Neutrophil (primary cell): ENCODE data around the gene ANKRD34C.
"Not testable (repeated sequence)": the region's sequence is repeated elsewhere in the genome, so short reads cannot be mapped to it uniquely, and the experiment has no call there.

Experiments
- H3K27ac ChIP-seq: fragments of 200-600 bp; sonication (generic); 2 replicates; pipeline ENCODE4 v1.5.1; 2016; ENCODE audit warnings: mild to moderate bottlenecking, moderate library complexity
- H3K27me3 ChIP-seq: fragments of 200-600 bp; sonication (generic); 2 replicates; pipeline ENCODE4 v1.6.0; 2016; ENCODE audit warnings: mild to moderate bottlenecking
- H3K36me3 ChIP-seq: fragments of 200-600 bp; sonication (generic); 2 replicates; pipeline ENCODE4 v1.5.1; 2017
- H3K4me1 ChIP-seq, 2 experiments: fragments of 200-600 bp in 1 of 2; sonication (generic) in 1 of 2; 1 replicate in 1 of 2; 2 replicates in 1 of 2; pipeline versions ENCODE4 v1.5.1 to v1.6.1; 2013 to 2016; ENCODE audit warnings: low read depth in 1 of 2, low read length in 1 of 2, mild to moderate bottlenecking in 1 of 2, moderate library complexity in 1 of 2; ENCODE audit not compliant: control insufficient read depth in 1 of 2, insufficient read depth in 1 of 2
- H3K4me3 ChIP-seq, 2 experiments: fragments of 200-600 bp in 1 of 2; sonication (generic) in 1 of 2; 1 replicate in 1 of 2; 2 replicates in 1 of 2; pipeline ENCODE4 v1.5.1; 2013 to 2016; ENCODE audit warnings: low read depth in 1 of 2, low read length in 1 of 2, mild to moderate bottlenecking in 1 of 2, moderate library complexity in 1 of 2
- H3K9me3 ChIP-seq: fragments of 200-600 bp; sonication (generic); 2 replicates; pipeline ENCODE4 v1.5.1; 2016
- CTCF ChIP-seq: fragments of 200-600 bp; sonication (generic); IDR thresholded peaks from 2 replicates; pipeline ENCODE4 v1.5.1; 2016; ENCODE audit warnings: antibody characterized with exemption

The ANKRD34C gene

GRCh38 chr15:79316864-79317263 lies 34.3 kb downstream of the ANKRD34C start:
- Histone ChIP-seq H3K27me3 (no peaks in the 10 kb centered on the region), H3K9me3 (no peaks in the 10 kb centered on the region), H3K4me1 (peaks cover 3 to 5% of the 10 kb centered on the region in 2 experiments), H3K36me3 (peaks cover 37% of the 10 kb centered on the region), H3K4me3 (no peak overlapping the region), H3K27ac (no peak overlapping the region)
- TF ChIP-seq CTCF: no peak

- peaks cover 28% of the 10 kb centered on the region for H3K36me3 ChIP-seq
- not testable (repeated sequence) for H3K4me3 ChIP-seq, H3K4me1 ChIP-seq, H3K27ac ChIP-seq, H3K27me3 ChIP-seq, H3K9me3 ChIP-seq
Measured at GRCh38 chr15:79319973-79320372, 37.5 kb downstream of the ANKRD34C start.

GRCh38 chr15:79321876-79322275 lies 39.4 kb downstream of the ANKRD34C start:
- H3K4me1 ChIP-seq: peaks cover 3 to 5% of the 10 kb centered on the region in 2 experiments
- H3K9me3 ChIP-seq: no peaks in the 10 kb centered on the region
- no peak for TF ChIP-seq CTCF
- no peaks in the 10 kb centered on the region for H3K27me3 ChIP-seq
- H3K36me3 ChIP-seq: peaks cover 12% of the 10 kb centered on the region
- H3K27ac ChIP-seq: no peak overlapping the region
- H3K4me3 ChIP-seq: no peak overlapping the region

- no peak overlapping the region for H3K27ac ChIP-seq
- H3K36me3 ChIP-seq: peaks cover 11% of the 10 kb centered on the region
- TF ChIP-seq CTCF: no peak
- no peaks in the 10 kb centered on the region for H3K9me3 ChIP-seq
- H3K4me1 ChIP-seq: peaks cover 3 to 5% of the 10 kb centered on the region in 2 experiments
- H3K4me3 ChIP-seq: no peak overlapping the region
- no peaks in the 10 kb centered on the region for H3K27me3 ChIP-seq
Measured at GRCh38 chr15:79322306-79322705, 39.8 kb downstream of the ANKRD34C start.

- no peaks in the 10 kb centered on the region for H3K9me3 ChIP-seq
- H3K4me3 ChIP-seq: no peak overlapping the region
- H3K4me1 ChIP-seq: peaks cover 3 to 5% of the 10 kb centered on the region in 2 experiments
- peaks cover 4% of the 10 kb centered on the region for H3K36me3 ChIP-seq
- no peaks in the 10 kb centered on the region for H3K27me3 ChIP-seq
- no peak overlapping the region for H3K27ac ChIP-seq
- TF ChIP-seq CTCF: no peak
Measured at GRCh38 chr15:79322945-79323344, 40.4 kb downstream of the ANKRD34C start.

GRCh38 chr15:79329171-79329611 lies 46.7 kb downstream of the ANKRD34C start:
- no peaks in the 10 kb centered on the region for H3K9me3 ChIP-seq
- TF ChIP-seq CTCF: no peak
- no peaks in the 10 kb centered on the region for H3K36me3 ChIP-seq
- no peaks in the 10 kb centered on the region for H3K27me3 ChIP-seq
- H3K4me3 ChIP-seq: no peak overlapping the region
- no peak overlapping the region for H3K27ac ChIP-seq
- no peaks in the 10 kb centered on the region for H3K4me1 ChIP-seq
